Measurements from ENCODE around the gene EED.
A peak's percentile ranks its signal among the peaks of the same experiment; 100 is the strongest.

EED gene

GRCh38 chr11:86249307-86250098 is 5.0 kb downstream of the EED start:
- Histone ChIP-seq H3K36me3 (ENCODE audit: insufficient read depth, low read length) (peaks cover 7% of the 10 kb centered on the region; the same call in 1 of the 2 replicates), H3K27ac (ENCODE audit: low read depth, low read length) (no peak overlapping the region), H3K4me1 (ENCODE audit: control insufficient read depth, insufficient read depth, low read length, unreplicated experiment) (peaks cover 40% of the 10 kb centered on the region), H3K4me3 (ENCODE audit: low read depth, low read length) (0 out of 2 replicates have a peak overlapping the region, but pooled peaks have one; percentile 31), H2AFZ (ENCODE audit: low read length, unreplicated experiment) (no peak overlapping the region), H3K27me3 (ENCODE audit: insufficient read depth, low read length) (no peaks in the 10 kb centered on the region), H3K79me2 (ENCODE audit: control insufficient read depth, insufficient read depth, low read length, unreplicated experiment) (peaks cover 85% of the 10 kb centered on the region)

- Histone ChIP-seq H3K4me3 (ENCODE audit: low read depth, low read length) (peak overlapping the region; percentile 61), H3K4me1 (ENCODE audit: control insufficient read depth, insufficient read depth, low read length, unreplicated experiment) (peaks cover 40% of the 10 kb centered on the region), H2AFZ (ENCODE audit: low read length, unreplicated experiment) (no peak overlapping the region), H3K36me3 (ENCODE audit: insufficient read depth, low read length) (peaks cover 7% of the 10 kb centered on the region; the same call in 1 of the 2 replicates), H3K27ac (ENCODE audit: low read depth, low read length) (no peak overlapping the region), H3K79me2 (ENCODE audit: control insufficient read depth, insufficient read depth, low read length, unreplicated experiment) (peaks cover 85% of the 10 kb centered on the region), H3K27me3 (ENCODE audit: insufficient read depth, low read length) (no peaks in the 10 kb centered on the region)
Observed at GRCh38 chr11:86251345-86251744, 6.8 kb downstream of the EED start.

- Histone ChIP-seq H3K36me3 (ENCODE audit: insufficient read depth, low read length) (peaks cover 16% of the 10 kb centered on the region), H2AFZ (ENCODE audit: low read length, unreplicated experiment) (no peak overlapping the region), H3K4me1 (ENCODE audit: control insufficient read depth, insufficient read depth, low read length, unreplicated experiment) (peaks cover 6% of the 10 kb centered on the region), H3K4me3 (ENCODE audit: low read depth, low read length) (no peak overlapping the region), H3K27ac (ENCODE audit: low read depth, low read length) (no peak overlapping the region), H3K79me2 (ENCODE audit: control insufficient read depth, insufficient read depth, low read length, unreplicated experiment) (peaks cover 40% of the 10 kb centered on the region), H3K27me3 (ENCODE audit: insufficient read depth, low read length) (no peaks in the 10 kb centered on the region)
Observed at GRCh38 chr11:86255896-86256295, 11.3 kb downstream of the EED start.

GRCh38 chr11:86256608-86257007 is 12.1 kb downstream of the EED start:
- peaks cover 34% of the 10 kb centered on the region for H3K79me2 ChIP-seq (ENCODE audit: control insufficient read depth, insufficient read depth, low read length, unreplicated experiment)

DNA sequence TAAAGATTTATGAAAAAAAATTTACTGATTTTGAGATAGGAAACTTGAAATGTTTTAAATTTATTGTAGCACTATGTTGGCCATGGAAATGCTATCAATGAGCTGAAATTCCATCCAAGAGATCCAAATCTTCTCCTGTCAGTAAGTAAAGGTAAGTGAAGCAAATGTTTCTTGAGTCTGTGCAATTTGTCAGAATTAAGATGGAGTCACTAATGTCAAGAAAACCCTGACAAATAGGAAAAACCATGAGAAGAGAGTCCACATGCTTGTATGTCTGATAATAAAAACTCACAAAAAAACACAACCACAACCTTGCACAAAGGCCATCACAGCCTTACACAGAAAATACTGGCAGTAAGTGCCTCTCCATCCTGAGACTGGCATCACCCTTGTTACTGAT is 12.9 kb downstream of the EED start:
- no peaks in the 10 kb centered on the region for H3K4me1 ChIP-seq (ENCODE audit: control insufficient read depth, insufficient read depth, low read length, unreplicated experiment)
- no peaks in the 10 kb centered on the region for H3K27me3 ChIP-seq (ENCODE audit: insufficient read depth, low read length)
- H2AFZ ChIP-seq (ENCODE audit: low read length, unreplicated experiment): no peak overlapping the region
- H3K4me3 ChIP-seq (ENCODE audit: low read depth, low read length): no peak overlapping the region
- H3K36me3 ChIP-seq (ENCODE audit: insufficient read depth, low read length): peaks cover 9% of the 10 kb centered on the region
- H3K79me2 ChIP-seq (ENCODE audit: control insufficient read depth, insufficient read depth, low read length, unreplicated experiment): peaks cover 26% of the 10 kb centered on the region
- no peak overlapping the region for H3K27ac ChIP-seq (ENCODE audit: low read depth, low read length)

More at GRCh38 chr11:86256608-86257007, 12.1 kb downstream of the EED start:
- Histone ChIP-seq H3K36me3 (ENCODE audit: insufficient read depth, low read length) (peaks cover 15% of the 10 kb centered on the region), H3K27ac (ENCODE audit: low read depth, low read length) (no peak overlapping the region), H2AFZ (ENCODE audit: low read length, unreplicated experiment) (no peak overlapping the region), H3K4me1 (ENCODE audit: control insufficient read depth, insufficient read depth, low read length, unreplicated experiment) (peaks cover under 1% of the 10 kb centered on the region), H3K4me3 (ENCODE audit: low read depth, low read length) (no peak overlapping the region), H3K27me3 (ENCODE audit: insufficient read depth, low read length) (no peaks in the 10 kb centered on the region)

GRCh38 chr11:86259730-86260129 is 15.2 kb downstream of the EED start:
- peaks cover 17% of the 10 kb centered on the region for H3K36me3 ChIP-seq (ENCODE audit: insufficient read depth, low read length)

GRCh38 chr11:86261328-86261727 is 16.8 kb downstream of the EED start:
- H3K79me2 ChIP-seq (ENCODE audit: control insufficient read depth, insufficient read depth, low read length, unreplicated experiment): peaks cover 6% of the 10 kb centered on the region
- no peak overlapping the region for H2AFZ ChIP-seq (ENCODE audit: low read length, unreplicated experiment)
- no peak overlapping the region for H3K4me3 ChIP-seq (ENCODE audit: low read depth, low read length)
- no peaks in the 10 kb centered on the region for H3K27me3 ChIP-seq (ENCODE audit: insufficient read depth, low read length)
- no peaks in the 10 kb centered on the region for H3K4me1 ChIP-seq (ENCODE audit: control insufficient read depth, insufficient read depth, low read length, unreplicated experiment)
- no peak overlapping the region for H3K27ac ChIP-seq (ENCODE audit: low read depth, low read length)
- peaks cover 22% of the 10 kb centered on the region for H3K36me3 ChIP-seq (ENCODE audit: insufficient read depth, low read length)

More at GRCh38 chr11:86259730-86260129, 15.2 kb downstream of the EED start:
- Histone ChIP-seq H3K4me1 (ENCODE audit: control insufficient read depth, insufficient read depth, low read length, unreplicated experiment) (no peaks in the 10 kb centered on the region), H2AFZ (ENCODE audit: low read length, unreplicated experiment) (no peak overlapping the region), H3K79me2 (ENCODE audit: control insufficient read depth, insufficient read depth, low read length, unreplicated experiment) (peaks cover 15% of the 10 kb centered on the region), H3K27me3 (ENCODE audit: insufficient read depth, low read length) (no peaks in the 10 kb centered on the region), H3K4me3 (ENCODE audit: low read depth, low read length) (no peak overlapping the region), H3K27ac (ENCODE audit: low read depth, low read length) (no peak overlapping the region)

DNA sequence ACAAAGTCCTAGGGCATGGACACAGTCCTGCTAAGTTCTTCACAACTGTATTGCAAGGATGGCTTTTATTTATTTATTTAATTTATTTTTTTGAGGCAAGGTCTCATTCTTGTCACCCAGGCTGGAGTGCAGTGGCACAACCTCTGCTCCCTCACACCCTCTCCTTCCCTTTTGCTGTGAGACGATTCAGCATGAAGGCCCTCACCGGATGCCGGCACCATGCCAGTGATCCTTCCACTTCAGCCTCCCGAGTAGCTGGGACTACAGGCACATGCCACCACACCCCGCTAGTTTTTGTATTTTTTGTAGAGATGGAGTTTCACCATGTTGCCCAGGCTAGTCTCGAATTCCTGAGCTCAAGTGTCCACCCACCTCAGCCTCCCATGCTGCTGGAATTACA is 17.8 kb downstream of the EED start:
- Histone ChIP-seq H3K27ac (ENCODE audit: low read depth, low read length) (no peak overlapping the region), H3K4me3 (ENCODE audit: low read depth, low read length) (no peak overlapping the region), H3K4me1 (ENCODE audit: control insufficient read depth, insufficient read depth, low read length, unreplicated experiment) (no peaks in the 10 kb centered on the region), H3K27me3 (ENCODE audit: insufficient read depth, low read length) (no peaks in the 10 kb centered on the region), H3K36me3 (ENCODE audit: insufficient read depth, low read length) (peaks cover 17% of the 10 kb centered on the region), H3K79me2 (ENCODE audit: control insufficient read depth, insufficient read depth, low read length, unreplicated experiment) (peaks cover 6% of the 10 kb centered on the region), H2AFZ (ENCODE audit: low read length, unreplicated experiment) (no peak overlapping the region)

GRCh38 chr11:86264649-86265048 is 20.1 kb downstream of the EED start:
- H2AFZ ChIP-seq (ENCODE audit: low read length, unreplicated experiment): no peak overlapping the region
- no peak overlapping the region for H3K27ac ChIP-seq (ENCODE audit: low read depth, low read length)
- no peaks in the 10 kb centered on the region for H3K4me1 ChIP-seq (ENCODE audit: control insufficient read depth, insufficient read depth, low read length, unreplicated experiment)
- H3K4me3 ChIP-seq (ENCODE audit: low read depth, low read length): no peak overlapping the region
- no peaks in the 10 kb centered on the region for H3K27me3 ChIP-seq (ENCODE audit: insufficient read depth, low read length)
- peaks cover 14% of the 10 kb centered on the region for H3K36me3 ChIP-seq (ENCODE audit: insufficient read depth, low read length)
- H3K79me2 ChIP-seq (ENCODE audit: control insufficient read depth, insufficient read depth, low read length, unreplicated experiment): peaks cover 10% of the 10 kb centered on the region

- H3K79me2 ChIP-seq (ENCODE audit: control insufficient read depth, insufficient read depth, low read length, unreplicated experiment): peaks cover 13% of the 10 kb centered on the region
- no peaks in the 10 kb centered on the region for H3K27me3 ChIP-seq (ENCODE audit: insufficient read depth, low read length)
- no peaks in the 10 kb centered on the region for H3K4me1 ChIP-seq (ENCODE audit: control insufficient read depth, insufficient read depth, low read length, unreplicated experiment)
- peaks cover 17% of the 10 kb centered on the region for H3K36me3 ChIP-seq (ENCODE audit: insufficient read depth, low read length)
- H3K27ac ChIP-seq (ENCODE audit: low read depth, low read length): no peak overlapping the region
- no peak overlapping the region for H2AFZ ChIP-seq (ENCODE audit: low read length, unreplicated experiment)
- H3K4me3 ChIP-seq (ENCODE audit: low read depth, low read length): no peak overlapping the region
Observed at GRCh38 chr11:86265194-86265593, 20.6 kb downstream of the EED start.

DNA sequence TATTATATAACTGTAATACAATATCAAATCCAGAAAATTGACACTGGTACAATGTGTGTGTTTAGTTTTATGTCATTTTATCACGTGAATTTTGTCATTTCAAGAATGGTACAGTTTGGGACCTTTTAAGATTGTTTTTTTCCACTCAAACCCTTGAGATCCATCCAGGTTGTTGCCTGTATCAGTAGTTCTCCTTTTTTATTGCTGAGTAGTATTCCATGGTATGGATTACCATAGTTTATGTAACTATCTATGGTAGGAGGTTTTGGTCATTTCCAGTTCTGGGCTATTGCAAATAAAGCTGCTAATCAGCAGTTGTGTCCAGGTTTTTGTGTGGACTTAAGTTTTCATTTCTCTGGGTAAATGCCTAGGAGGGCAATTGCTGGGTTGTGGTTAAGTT is 25.1 kb downstream of the EED start:
- Histone ChIP-seq H2AFZ (ENCODE audit: low read length, unreplicated experiment) (no peak overlapping the region), H3K4me3 (ENCODE audit: low read depth, low read length) (no peak overlapping the region), H3K4me1 (ENCODE audit: control insufficient read depth, insufficient read depth, low read length, unreplicated experiment) (no peaks in the 10 kb centered on the region), H3K36me3 (ENCODE audit: insufficient read depth, low read length) (peaks cover 15% of the 10 kb centered on the region), H3K27me3 (ENCODE audit: insufficient read depth, low read length) (no peaks in the 10 kb centered on the region), H3K27ac (ENCODE audit: low read depth, low read length) (no peak overlapping the region), H3K79me2 (ENCODE audit: control insufficient read depth, insufficient read depth, low read length, unreplicated experiment) (peaks cover 38% of the 10 kb centered on the region)
